ENCODE data around the gene HPCAL4. TPM values are rescaled to one million over a fixed set of nuclear protein-coding genes. Genes with fewer than 3 reads are reported as not detected.

Gene HPCAL4
- total RNA-seq, 1 experiment from 2014 or later, result 0.50 TPM

DNA sequence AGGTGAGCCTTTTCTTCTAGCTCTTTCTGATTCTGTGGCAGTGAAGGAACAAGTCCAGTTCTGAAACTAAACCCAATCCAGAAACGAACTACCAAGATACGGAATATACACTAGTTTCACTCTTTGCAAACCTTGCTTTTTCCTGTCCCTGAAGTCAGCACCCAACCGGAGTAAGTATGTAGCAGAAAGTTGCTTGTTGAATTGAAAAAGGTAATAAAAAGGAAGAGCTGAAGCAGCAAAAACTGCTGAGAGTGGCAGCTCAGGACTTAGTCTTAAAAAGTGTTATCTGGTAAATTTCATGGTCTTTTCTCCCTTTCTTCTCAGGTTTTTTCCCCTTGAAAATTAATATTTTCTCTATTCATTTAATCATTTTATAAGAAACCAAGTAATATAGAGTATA lies 9.9 kb downstream of the HPCAL4 start (continued):
- TF ChIP-seq JUN (CRISPR knock-in tag; IDR thresholded peaks at IDR 0.05), result no peak
- TF ChIP-seq ZBTB21 (CRISPR knock-in tag; IDR thresholded peaks at IDR 0.05; ENCODE audit: borderline replicate concordance), result no peak
- TF ChIP-seq, protein P1, sequence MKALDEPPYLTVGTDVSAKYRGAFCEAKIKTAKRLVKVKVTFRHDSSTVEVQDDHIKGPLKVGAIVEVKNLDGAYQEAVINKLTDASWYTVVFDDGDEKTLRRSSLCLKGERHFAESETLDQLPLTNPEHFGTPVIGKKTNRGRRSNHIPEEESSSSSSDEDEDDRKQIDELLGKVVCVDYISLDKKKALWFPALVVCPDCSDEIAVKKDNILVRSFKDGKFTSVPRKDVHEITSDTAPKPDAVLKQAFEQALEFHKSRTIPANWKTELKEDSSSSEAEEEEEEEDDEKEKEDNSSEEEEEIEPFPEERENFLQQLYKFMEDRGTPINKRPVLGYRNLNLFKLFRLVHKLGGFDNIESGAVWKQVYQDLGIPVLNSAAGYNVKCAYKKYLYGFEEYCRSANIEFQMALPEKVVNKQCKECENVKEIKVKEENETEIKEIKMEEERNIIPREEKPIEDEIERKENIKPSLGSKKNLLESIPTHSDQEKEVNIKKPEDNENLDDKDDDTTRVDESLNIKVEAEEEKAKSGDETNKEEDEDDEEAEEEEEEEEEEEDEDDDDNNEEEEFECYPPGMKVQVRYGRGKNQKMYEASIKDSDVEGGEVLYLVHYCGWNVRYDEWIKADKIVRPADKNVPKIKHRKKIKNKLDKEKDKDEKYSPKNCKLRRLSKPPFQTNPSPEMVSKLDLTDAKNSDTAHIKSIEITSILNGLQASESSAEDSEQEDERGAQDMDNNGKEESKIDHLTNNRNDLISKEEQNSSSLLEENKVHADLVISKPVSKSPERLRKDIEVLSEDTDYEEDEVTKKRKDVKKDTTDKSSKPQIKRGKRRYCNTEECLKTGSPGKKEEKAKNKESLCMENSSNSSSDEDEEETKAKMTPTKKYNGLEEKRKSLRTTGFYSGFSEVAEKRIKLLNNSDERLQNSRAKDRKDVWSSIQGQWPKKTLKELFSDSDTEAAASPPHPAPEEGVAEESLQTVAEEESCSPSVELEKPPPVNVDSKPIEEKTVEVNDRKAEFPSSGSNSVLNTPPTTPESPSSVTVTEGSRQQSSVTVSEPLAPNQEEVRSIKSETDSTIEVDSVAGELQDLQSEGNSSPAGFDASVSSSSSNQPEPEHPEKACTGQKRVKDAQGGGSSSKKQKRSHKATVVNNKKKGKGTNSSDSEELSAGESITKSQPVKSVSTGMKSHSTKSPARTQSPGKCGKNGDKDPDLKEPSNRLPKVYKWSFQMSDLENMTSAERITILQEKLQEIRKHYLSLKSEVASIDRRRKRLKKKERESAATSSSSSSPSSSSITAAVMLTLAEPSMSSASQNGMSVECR (CRISPR knock-in tag; IDR thresholded peaks at IDR 0.05; ENCODE audit: borderline replicate concordance), result no peak
- no peak for TF ChIP-seq RORB (CRISPR knock-in tag; IDR thresholded peaks at IDR 0.05)
- TF ChIP-seq, protein P2, sequence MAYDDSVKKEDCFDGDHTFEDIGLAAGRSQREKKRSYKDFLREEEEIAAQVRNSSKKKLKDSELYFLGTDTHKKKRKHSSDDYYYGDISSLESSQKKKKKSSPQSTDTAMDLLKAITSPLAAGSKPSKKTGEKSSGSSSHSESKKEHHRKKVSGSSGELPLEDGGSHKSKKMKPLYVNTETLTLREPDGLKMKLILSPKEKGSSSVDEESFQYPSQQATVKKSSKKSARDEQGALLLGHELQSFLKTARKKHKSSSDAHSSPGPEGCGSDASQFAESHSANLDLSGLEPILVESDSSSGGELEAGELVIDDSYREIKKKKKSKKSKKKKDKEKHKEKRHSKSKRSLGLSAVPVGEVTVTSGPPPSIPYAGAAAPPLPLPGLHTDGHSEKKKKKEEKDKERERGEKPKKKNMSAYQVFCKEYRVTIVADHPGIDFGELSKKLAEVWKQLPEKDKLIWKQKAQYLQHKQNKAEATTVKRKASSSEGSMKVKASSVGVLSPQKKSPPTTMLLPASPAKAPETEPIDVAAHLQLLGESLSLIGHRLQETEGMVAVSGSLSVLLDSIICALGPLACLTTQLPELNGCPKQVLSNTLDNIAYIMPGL (CRISPR knock-in tag; IDR thresholded peaks at IDR 0.05), result no peak
- TF ChIP-seq NFATC4 (CRISPR knock-in tag; IDR thresholded peaks at IDR 0.05), result no peak
- TF ChIP-seq ZNF396 (CRISPR knock-in tag; IDR thresholded peaks at IDR 0.05; ENCODE audit: borderline replicate concordance), result no peak
- no peak for TF ChIP-seq RELA (CRISPR knock-in tag; IDR thresholded peaks at IDR 0.05; ENCODE audit: borderline replicate concordance)
- TF ChIP-seq KAT7 (CRISPR knock-in tag; IDR thresholded peaks at IDR 0.05; ENCODE audit: borderline replicate concordance), result no peak
- TF ChIP-seq USF2 (CRISPR knock-in tag; IDR thresholded peaks at IDR 0.05), result no peak
- no peak for TF ChIP-seq ZNF219 (CRISPR knock-in tag; IDR thresholded peaks at IDR 0.05; ENCODE audit: borderline replicate concordance)

- Mint-ChIP-seq H3K27ac (no peak overlapping the region), H3K4me3 (no peak overlapping the region), H3K27me3 (ENCODE audit: low read depth) (peaks cover 99% of the 10 kb centered on the region), H3K36me3 (no peaks in the 10 kb centered on the region; the same call in 1 of the 2 replicates), H3K9me3 (no peaks in the 10 kb centered on the region), H3K4me1 (no peaks in the 10 kb centered on the region; the same call in 1 of the 2 replicates)
- CTCF ChIA-PET, result interaction anchor here (1.5 to 2.3 kb wide), 3 partner anchors 9 to 23 kb away, joined by 4 to 16 read pairs (median 7); partner anchors contain the start of genes HPCAL4 and NT5C1A
- no peak for TF ChIP-seq ATF3 (CRISPR knock-in tag; conservative IDR thresholded peaks at IDR 0.05)
- TF ChIP-seq ZNF121 (CRISPR knock-in tag; IDR thresholded peaks at IDR 0.05), result no peak
- no peak for TF ChIP-seq EMX1 (CRISPR knock-in tag; IDR thresholded peaks at IDR 0.05)
- no peak for TF ChIP-seq CREM (CRISPR knock-in tag; IDR thresholded peaks at IDR 0.05)
- TF ChIP-seq FOXP1 (CRISPR knock-in tag; IDR thresholded peaks at IDR 0.05; ENCODE audit: borderline replicate concordance), result no peak
- TF ChIP-seq, protein P3, sequence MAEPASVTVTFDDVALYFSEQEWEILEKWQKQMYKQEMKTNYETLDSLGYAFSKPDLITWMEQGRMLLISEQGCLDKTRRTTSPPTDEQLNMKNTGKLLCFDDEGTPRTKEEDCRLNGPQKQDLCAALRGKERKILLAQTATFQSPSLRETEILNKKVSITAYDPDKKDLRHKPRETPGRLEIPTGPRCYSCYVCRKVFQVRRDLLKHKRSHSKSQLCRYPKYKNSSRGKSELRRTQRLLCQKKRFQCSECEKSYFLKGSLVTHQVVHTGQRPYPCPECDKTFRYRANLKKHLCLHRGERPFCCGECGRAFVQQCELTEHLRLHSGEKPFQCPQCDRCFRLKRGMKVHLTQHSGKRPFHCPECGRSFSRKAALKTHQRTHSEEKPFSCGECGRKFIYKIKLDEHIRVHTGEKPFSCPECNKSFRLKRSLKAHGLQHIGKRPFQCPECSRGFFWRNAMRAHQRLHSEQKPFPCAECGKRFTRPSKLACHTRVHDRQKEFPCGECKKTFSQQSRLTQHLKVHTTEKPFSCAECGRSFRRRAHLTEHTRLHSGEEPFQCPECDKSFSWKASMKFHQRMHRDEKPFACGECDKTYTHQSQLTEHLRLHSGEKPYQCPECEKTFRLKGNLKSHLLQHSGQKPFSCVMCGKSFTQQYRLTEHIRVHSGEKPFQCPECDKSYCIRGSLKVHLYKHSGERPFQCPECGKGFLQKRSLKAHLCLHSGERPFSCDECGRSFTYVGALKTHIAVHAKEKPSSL (CRISPR knock-in tag; conservative IDR thresholded peaks at IDR 0.05), result no peak
- TF ChIP-seq, protein P4, sequence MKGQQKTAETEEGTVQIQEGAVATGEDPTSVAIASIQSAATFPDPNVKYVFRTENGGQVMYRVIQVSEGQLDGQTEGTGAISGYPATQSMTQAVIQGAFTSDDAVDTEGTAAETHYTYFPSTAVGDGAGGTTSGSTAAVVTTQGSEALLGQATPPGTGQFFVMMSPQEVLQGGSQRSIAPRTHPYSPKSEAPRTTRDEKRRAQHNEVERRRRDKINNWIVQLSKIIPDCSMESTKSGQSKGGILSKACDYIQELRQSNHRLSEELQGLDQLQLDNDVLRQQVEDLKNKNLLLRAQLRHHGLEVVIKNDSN (CRISPR knock-in tag; IDR thresholded peaks at IDR 0.05), result no peak
- no peak for DNase-seq (ENCODE audit: low spot score)
- no peak for ATAC-seq
- POLR2A ChIA-PET, result no interaction called here
Measured at GRCh38 chr1:39680751-39681150, 10.5 kb downstream of the HPCAL4 start.
